Ureter (tissue), 1 donor: Measurements from ENCODE around the gene SEMA5A. TPM values are rescaled to one million over a fixed set of nuclear protein-coding genes. Genes with fewer than 3 reads are reported as not detected.

ENCODE experiments used
- DNase-seq: peaks from one replicate; pipeline ENCODE4 v3.0.0-alpha.2; 2020; ENCODE audit warnings: low spot score
- total RNA-seq: library from RNA; stranded (reverse); gene quantifications from one replicate; pipeline ENCODE4 v1.2.4, GENCODE V29; 2023
- donor health status: DM: yes; HTN: yes; CAD: no.

Gene SEMA5A
- total RNA-seq, 1 donor from 2014 or later: 57.0 TPM

- DNase-seq: no peak
Observed at GRCh38 chr5:9549941-9550340, 4.1 kb upstream of the SEMA5A start.

GRCh38 chr5:9547122-9547947 lies 1.5 kb upstream of the SEMA5A start:
- peak; percentile 53 for DNase-seq

GRCh38 chr5:9545136-9545991 lies 511 bp downstream of the SEMA5A start:
- no peak for DNase-seq

- DNase-seq: peak; percentile 89
Observed at GRCh38 chr5:9544502-9545135, 1.3 kb downstream of the SEMA5A start.

GRCh38 chr5:9544056-9544455 lies 1.8 kb downstream of the SEMA5A start:
- DNase-seq: no peak

- DNase-seq: no peak
Observed at GRCh38 chr5:9543311-9543920, 2.5 kb downstream of the SEMA5A start.

GRCh38 chr5:9540791-9541190 lies 5.1 kb downstream of the SEMA5A start:
- no peak for DNase-seq

- DNase-seq: no peak
Observed at GRCh38 chr5:9538504-9538903, 7.4 kb downstream of the SEMA5A start.

- DNase-seq: no peak
Observed at GRCh38 chr5:9537223-9538141, 8.4 kb downstream of the SEMA5A start.

GRCh38 chr5:9536717-9537116 lies 9.2 kb downstream of the SEMA5A start:
- no peak for DNase-seq

- DNase-seq: no peak
Observed at GRCh38 chr5:9534881-9535517, 10.9 kb downstream of the SEMA5A start.

GRCh38 chr5:9533562-9534364 lies 12.1 kb downstream of the SEMA5A start:
- DNase-seq: no peak

GRCh38 chr5:9533096-9533495 lies 12.8 kb downstream of the SEMA5A start:
- DNase-seq: no peak

- DNase-seq: no peak
Observed at GRCh38 chr5:9529513-9529912, 16.4 kb downstream of the SEMA5A start.

GRCh38 chr5:9529041-9529480 lies 16.8 kb downstream of the SEMA5A start:
- DNase-seq: no peak

GRCh38 chr5:9524941-9525340 lies 20.9 kb downstream of the SEMA5A start:
- no peak for DNase-seq

- no peak for DNase-seq
Observed at GRCh38 chr5:9523090-9523823, 22.6 kb downstream of the SEMA5A start.

- DNase-seq: no peak
Observed at GRCh38 chr5:9519537-9519936, 26.3 kb downstream of the SEMA5A start.

- no peak for DNase-seq
Observed at GRCh38 chr5:9516591-9516990, 29.3 kb downstream of the SEMA5A start.
